NB4 (cell line): ENCODE results near the gene CADM1.

Experiments
- POLR2A ChIP-seq: IDR thresholded peaks from 2 replicates; pipeline ENCODE4 v1.6.1; 2011; ENCODE audit warnings: mild to moderate bottlenecking; ENCODE audit not compliant: insufficient read length; ENCODE audit errors: extremely low read depth
- TF ChIP-seq, protein P1 (sequence below): IDR thresholded peaks from one replicate; pipeline ENCODE4 v1.5.1; 2012; ENCODE audit warnings: low read depth, low read length
- TF ChIP-seq, protein P2 (sequence below): IDR thresholded peaks from 2 replicates; pipeline ENCODE4 v1.6.1; 2011; ENCODE audit warnings: low read depth, low read length

DNA sequence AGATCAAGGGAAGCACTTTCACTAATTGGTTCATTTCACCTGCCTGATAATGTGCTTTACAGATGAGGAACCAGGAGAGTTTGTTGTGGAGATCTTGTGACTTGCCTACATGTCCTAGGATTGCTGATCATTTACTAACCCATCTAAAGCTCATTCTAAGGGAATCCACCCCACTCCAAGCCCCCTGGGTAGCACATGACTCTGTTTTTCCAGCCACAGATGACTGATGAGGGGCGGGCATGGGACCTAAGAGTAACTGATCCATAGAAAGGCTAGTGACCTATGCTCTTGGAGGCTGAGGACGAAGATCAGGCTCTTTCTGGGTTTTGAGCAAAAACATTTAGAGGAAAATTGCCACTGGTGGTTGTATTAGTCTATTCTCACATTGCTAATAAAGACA is 378.1 kb downstream of the CADM1 start:
- TF ChIP-seq, protein P1, sequence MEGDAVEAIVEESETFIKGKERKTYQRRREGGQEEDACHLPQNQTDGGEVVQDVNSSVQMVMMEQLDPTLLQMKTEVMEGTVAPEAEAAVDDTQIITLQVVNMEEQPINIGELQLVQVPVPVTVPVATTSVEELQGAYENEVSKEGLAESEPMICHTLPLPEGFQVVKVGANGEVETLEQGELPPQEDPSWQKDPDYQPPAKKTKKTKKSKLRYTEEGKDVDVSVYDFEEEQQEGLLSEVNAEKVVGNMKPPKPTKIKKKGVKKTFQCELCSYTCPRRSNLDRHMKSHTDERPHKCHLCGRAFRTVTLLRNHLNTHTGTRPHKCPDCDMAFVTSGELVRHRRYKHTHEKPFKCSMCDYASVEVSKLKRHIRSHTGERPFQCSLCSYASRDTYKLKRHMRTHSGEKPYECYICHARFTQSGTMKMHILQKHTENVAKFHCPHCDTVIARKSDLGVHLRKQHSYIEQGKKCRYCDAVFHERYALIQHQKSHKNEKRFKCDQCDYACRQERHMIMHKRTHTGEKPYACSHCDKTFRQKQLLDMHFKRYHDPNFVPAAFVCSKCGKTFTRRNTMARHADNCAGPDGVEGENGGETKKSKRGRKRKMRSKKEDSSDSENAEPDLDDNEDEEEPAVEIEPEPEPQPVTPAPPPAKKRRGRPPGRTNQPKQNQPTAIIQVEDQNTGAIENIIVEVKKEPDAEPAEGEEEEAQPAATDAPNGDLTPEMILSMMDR = no peak
- no peak for TF ChIP-seq POLR2A
- TF ChIP-seq, protein P2, sequence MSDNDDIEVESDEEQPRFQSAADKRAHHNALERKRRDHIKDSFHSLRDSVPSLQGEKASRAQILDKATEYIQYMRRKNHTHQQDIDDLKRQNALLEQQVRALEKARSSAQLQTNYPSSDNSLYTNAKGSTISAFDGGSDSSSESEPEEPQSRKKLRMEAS = no peak
